ENCODE measurements around the gene ATP5F1C.
"Not testable (repeated sequence)": the region's sequence is repeated elsewhere in the genome, so short reads cannot be mapped to it uniquely, and the experiment has no call there.

- not testable (repeated sequence) for TF ChIP-seq POLR2AphosphoS5 (IDR thresholded peaks at IDR 0.05; ENCODE audit: low read depth, low read length); POLR2A (IDR thresholded peaks at IDR 0.05; ENCODE audit: low read depth, low read length); TAF1 (IDR thresholded peaks at IDR 0.05; ENCODE audit: borderline replicate concordance, low read depth, low read length)
These were observed 39.3 kb upstream of the ATP5F1C start for GRCh38 chr10:7748637-7749036.

Measured in GM12892 (cell line).